ENCODE measurements around the gene LAMC2.

DNA sequence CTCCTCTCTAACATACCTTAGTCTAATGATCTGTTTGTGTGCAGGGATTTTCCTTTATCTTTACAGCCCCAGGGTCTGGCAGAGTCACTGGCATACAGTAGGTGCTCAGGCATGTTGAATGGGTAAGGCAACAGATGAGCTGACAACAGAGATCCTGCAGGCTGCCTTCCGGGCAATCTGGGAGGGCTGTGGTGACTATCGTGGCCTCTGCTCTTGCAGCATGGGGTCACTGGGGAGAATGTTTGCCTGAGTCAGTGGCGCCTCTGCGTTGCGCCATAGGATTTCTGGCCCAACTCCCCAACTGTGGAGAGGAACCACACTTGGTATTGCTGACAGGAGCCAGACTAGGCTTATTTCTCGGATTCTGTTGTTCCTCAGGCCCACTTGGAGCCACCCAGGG lies 93.8 kb downstream of the LAMC2 start:
- TF ChIP-seq, protein P1, sequence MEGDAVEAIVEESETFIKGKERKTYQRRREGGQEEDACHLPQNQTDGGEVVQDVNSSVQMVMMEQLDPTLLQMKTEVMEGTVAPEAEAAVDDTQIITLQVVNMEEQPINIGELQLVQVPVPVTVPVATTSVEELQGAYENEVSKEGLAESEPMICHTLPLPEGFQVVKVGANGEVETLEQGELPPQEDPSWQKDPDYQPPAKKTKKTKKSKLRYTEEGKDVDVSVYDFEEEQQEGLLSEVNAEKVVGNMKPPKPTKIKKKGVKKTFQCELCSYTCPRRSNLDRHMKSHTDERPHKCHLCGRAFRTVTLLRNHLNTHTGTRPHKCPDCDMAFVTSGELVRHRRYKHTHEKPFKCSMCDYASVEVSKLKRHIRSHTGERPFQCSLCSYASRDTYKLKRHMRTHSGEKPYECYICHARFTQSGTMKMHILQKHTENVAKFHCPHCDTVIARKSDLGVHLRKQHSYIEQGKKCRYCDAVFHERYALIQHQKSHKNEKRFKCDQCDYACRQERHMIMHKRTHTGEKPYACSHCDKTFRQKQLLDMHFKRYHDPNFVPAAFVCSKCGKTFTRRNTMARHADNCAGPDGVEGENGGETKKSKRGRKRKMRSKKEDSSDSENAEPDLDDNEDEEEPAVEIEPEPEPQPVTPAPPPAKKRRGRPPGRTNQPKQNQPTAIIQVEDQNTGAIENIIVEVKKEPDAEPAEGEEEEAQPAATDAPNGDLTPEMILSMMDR (IDR thresholded peaks at IDR 0.05), result no peak
- no peak for TF ChIP-seq POLR2A (IDR thresholded peaks at IDR 0.05)

All from prostate gland (tissue), 2 donors.